Stimulated activated CD4-positive, alpha-beta T cell treated with anti-CD3 and anti-CD28 coated beads, Interleukin-4, amount 100 ng/mL, for 1 hour (primary cell): ENCODE measurements around the gene CSTF3.
"Not testable (repeated sequence)": the region's sequence is repeated elsewhere in the genome, so short reads cannot be mapped to it uniquely, and the experiment has no call there.

Experiments used
- DNase-seq: peaks from one replicate; pipeline ENCODE4 v3.0.0-alpha.2; 2020

CSTF3 gene

GRCh38 chr11:33072465-33072864 is 88.8 kb downstream of the CSTF3 start:
- no peak for DNase-seq

DNA sequence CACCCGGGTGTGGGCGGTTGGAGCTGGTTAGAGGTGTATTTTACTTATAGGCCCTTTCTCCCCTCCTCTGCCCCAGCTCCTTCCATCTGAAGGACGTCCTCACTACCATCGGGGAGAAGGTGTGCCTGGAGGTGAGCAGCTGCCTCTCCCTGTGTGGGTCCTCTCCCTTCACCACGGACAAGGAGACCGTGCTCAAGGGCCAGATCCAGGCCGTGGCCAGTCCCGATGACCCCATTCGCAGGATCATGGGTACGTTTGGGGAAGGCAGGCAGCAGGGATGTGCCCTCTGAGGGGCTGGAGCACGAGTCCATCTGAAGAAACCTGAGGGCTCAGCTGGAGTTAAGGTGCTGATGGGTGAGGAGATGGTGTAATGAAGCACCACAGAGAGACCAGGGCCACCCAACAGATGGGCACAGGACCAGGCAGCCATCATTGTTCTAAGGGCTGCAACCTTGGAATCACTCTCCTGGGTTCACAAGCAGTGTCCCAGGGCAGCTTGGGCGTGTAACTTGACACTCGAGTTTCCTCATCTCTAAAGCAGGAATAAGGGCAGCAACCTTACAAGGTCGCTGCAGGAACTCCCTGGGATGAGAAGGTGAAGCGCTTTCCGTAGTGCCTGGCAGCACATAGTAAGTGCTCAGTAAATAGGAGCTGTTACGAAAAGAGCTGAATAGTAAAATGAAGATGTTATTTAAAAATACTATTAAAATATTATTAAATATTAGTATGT is 92.5 kb downstream of the CSTF3 start:
- no peak for DNase-seq

GRCh38 chr11:33067294-33067693 is 94.0 kb downstream of the CSTF3 start:
- no peak for DNase-seq

DNA sequence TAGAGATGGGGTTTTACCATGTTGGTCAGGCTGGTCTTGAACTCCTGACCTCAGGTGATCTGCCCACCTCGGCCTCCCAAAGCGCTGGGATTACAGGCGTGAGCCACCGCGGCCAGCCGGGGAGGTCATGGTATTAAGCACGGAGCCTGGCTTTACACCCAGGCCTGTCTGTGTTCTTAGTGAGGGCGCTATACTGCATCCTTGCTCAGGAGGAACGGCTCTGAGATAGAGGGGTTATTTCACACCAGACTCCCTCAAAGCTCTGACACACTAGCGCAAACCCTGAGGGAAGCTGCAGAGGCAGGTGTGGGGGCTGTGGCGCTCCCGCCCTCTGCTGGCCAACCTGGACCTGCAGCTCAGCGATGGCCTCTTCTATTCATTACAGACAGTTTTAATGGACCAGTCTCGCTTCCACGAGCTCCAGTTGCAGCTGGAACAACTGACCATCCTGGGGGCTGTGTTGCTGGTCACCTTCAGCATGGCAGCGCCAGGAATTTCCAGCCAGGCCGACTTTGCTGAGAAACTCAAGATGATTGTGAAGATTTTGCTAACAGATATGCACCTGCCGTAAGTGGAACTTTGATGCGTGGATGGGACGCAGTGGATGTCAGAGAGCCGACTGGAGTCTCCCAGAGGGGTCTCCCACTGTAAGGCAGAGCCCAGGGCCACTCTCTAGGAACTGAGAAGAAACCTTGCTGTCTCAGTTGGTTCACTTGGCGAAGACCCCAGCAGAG is 95.7 kb downstream of the CSTF3 start:
- DNase-seq: peak; percentile 76

- no peak for DNase-seq
Observed at GRCh38 chr11:33064866-33065265, 96.4 kb downstream of the CSTF3 start.

DNA sequence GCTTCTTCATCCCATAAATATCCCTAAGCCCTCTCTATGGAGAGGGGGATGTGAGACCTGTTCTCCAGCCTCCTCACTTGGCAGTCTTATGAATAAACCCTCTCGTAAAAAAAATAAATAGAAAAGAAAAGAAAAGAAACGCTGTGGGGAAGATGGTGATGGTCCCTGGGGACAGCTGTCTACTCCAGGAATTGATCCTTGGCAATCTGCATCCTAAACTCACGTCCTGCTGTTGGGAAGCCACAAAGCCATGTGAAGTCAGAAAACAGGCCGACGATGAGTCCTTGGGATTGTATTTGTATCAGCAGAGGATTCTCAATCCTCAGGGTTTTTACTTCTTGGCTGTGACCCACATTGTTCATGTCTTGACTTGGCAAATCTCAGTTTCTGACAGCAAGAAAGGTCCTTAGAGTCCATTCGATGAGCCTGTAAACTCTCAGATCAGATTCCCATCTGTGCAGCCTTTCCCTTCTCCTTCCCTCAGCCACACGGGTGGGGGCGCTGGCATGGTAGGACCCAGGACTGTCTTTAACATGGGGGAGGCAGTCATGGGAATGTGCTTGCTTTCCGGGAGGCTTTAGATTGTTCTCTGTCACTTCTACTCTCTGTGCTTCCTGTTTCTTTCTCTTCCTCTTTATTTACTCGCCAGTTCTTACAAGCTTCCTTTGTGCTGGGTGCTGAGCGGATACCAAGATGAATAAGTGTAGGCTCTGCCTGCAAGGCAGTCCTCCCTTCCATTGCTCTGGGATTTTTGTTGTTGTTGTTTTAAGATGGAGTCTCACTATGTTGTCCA is 97.1 kb downstream of the CSTF3 start:
- DNase-seq: no peak

DNA sequence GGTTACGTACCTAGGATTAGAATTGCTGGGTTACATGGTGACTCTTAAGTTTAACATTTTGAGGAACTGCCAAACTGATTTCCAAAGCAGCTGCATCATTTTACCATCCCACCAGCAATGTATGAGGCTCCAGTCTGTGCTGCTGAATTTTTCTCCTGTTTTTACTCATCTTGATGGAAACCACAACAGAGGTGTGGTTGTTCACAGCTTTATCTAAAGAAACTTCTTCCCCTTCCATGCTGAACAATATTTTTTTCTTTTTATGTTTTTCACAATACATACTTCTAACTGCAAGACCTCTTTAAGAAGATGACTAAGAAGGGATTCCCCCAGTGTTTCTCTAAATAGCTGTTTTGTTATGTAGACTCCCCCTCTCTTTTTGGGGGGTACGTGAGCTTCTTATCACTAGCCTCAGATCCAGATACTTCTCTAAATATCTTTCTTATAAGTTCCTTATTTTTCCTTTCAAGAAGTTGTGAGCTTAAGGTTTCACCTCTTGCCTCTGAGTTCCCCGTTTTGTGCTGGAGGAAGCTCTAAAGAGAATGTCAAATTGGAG is 97.9 kb downstream of the CSTF3 start:
- DNase-seq: no peak

GRCh38 chr11:33062137-33062536 is 99.1 kb downstream of the CSTF3 start:
- DNase-seq: no peak

DNA sequence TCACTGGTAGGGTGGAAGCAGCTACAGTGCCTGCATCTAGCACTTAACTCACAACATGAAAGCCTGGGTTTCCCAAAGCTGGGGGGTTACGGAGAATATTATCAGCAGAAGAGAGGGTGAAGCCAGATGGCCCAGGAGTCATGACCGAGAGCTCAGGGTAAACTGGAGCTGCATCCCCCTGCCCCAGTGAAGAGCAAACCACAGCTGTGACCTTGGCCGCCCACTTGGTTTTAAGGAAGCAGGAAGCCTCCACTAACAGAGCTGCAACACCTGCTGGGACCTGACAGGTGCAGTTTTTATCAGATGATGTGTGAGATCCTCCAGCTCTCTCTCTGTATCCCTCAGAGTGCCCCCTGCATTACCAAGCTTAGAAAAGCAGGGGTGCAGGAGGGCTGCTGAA is 101.0 kb downstream of the CSTF3 start:
- no peak for DNase-seq

DNA sequence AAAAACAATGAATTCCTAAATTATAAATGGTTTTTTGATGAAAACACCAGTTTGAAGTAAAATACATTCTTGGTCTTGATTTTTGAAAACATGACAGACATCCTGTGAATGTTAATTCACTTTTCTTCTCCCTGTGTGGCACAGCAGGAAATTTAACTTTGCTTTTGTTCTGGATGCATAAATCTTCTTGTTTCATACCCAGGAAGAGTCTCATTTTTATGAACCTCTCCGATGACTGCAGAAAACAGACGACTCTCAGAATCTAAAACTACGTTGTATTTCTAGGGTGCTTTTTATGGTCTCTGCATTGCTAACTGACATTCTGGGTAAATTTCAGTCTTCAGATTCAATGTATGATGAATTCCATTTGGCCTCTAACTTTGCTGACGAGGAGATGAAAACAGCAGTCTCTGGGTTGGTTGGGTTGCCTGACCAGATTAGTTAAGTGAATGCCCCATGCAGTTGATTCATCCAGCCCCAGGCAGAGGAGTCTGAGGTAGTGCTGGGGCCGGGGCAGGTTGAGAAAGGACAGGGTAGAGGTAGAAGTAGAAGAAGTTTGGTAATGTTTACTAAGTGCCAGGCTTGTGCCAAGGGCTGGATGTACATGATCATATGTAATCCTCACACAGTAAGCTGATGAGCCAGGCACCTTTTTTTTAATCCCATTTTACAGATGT is 101.8 kb downstream of the CSTF3 start:
- DNase-seq: no peak

DNA sequence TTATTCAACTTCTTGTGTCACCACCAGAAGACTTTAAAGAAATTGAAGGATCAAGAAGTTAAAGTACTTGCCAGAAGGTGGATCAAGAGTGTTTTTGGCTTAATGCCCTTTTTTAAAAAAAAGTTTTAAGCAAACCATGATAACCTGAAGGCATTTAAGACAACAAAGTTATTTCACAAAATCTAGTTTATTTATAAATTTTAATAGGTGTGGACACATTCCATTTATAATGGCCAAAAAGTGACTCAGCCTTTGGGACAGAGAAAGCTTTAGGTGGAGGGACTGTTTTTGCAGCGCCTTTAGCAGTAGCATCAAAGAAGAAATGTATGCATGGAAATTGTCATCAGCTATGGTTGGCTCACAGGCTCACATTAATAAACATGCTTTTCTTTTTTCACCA is 104.0 kb downstream of the CSTF3 start:
- DNase-seq: no peak

DNA sequence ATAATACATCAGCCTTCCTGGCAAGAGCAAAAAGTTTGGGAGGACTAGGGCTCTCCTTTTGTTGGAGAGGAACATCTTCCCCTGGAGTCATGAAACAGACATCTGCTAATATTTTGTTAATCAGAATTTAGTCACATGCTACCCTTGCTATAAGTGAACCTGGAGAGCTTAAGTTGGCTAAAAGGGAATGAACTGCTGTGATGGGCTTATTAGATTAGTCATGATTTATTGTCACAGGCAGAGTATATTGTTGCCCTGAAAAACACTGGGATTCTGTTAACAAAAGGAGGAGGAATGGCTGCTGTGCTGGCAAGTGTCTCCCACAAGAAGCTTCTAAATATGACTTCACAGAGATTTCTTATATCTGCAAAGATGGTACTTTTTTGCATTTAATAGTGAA is 105.9 kb downstream of the CSTF3 start:
- DNase-seq: no peak

DNA sequence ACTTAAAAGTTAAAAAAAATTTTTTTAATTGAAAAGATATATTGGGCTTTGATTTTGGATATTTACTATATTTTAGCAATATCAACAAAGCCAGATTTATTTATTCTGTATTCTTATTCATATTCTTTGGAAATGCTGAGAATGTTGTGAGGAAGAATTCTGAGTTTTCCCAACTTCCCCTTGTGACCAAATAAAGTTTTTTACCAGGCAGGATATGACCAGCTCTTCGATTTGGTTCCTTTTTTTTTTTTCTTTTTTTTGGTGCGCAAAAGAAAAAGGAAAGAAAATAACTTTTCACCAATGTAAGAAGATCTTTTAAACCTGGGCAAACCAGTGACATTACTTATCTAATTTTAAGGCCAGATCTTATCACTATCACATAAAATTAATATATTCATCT is 109.0 kb downstream of the CSTF3 start:
- DNase-seq: no peak

DNA sequence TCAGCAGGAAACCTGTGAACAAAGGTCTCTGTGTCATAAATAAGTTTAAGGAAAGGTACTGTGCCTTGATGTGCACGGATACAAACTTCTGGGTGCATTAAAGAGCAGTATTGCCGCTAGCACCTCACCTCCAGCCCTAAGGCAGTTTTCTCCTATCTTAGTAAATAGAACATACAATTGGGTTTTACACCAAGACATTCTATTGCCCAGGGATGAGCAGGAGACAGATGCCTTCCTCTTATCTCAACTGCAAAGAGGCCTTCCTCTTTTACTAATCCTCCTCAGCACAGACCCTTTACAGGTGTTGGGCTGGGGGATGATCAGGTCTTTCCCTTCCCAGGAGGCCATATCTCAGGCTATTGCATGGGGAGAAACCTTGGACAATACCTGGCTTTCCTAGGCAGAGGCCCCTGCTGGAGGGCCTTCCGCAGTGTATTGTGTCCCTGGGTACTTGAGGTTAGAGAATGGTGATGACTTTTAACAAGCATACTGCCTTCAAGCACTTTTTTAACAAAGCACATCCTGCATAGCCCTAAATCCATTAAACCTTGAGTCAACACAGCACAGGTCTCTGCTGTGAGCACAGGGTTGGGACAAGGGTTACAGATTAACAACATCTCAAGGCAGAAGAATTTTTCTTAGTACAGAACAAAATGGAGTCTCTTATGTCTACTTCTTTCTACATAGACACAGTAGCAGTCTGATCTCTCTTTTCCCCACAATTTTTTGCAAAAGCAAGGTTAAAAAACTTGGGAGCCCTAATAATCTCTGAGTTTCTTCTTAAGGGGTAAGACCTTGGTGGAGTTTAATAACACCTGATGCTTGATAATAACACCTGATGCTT is 111.5 kb downstream of the CSTF3 start:
- not testable (repeated sequence) for DNase-seq

DNA sequence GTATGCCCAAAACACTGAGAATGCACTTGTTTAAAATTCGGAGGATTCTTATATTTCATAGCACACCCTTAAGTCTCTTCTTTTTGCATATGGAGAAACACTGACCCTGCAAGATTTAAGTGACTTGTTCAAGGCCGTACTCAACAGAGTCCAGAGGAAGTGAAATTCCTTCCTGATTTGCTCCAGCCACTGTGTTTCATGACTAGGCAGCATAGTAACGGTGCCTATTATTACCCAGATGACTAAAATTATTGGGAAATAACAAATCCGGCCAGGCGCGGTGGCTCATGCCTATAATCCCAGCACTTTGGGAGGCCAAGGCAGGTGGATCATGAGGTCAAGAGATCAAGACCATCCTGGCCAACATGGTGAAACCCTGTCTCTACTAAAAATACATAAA is 112.6 kb downstream of the CSTF3 start:
- not testable (repeated sequence) for DNase-seq

DNA sequence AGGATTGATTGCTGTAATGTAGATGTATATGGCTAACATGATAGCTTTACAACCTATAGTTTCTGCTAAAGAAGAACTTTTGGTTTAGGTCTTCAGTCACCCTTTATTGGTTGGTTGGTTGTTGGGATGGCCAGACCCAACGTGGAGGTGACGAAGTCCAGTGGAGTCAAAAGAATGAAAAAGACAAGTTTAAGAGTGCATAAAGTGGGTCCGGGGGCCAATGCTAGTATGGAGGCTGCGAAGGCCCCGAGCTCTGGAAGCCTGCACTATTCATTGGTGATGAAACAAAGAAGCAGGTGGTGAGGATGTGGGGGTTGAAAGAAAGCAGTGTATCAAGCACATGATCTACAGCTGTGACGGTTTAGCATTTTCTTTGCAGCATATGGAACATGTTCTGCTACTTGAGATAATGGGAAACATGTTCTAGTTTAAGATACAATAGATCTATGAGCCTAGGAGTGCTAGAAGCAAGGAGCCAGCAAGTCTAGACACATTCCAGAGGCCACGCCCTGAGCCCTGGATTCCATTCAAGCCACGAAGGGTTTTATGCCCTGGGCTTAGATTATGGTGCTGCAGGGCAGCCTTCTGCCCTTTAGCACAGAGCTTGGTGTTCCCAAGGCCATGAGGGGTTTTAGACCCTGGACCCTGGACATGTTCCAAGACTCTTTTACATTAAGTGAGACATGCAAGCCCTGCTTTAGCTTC is 115.6 kb downstream of the CSTF3 start:
- DNase-seq: no peak

GRCh38 chr11:33044285-33044756 is 117.0 kb downstream of the CSTF3 start:
- DNase-seq: no peak

GRCh38 chr11:33043221-33043830 is 118.0 kb downstream of the CSTF3 start:
- DNase-seq: no peak

DNA sequence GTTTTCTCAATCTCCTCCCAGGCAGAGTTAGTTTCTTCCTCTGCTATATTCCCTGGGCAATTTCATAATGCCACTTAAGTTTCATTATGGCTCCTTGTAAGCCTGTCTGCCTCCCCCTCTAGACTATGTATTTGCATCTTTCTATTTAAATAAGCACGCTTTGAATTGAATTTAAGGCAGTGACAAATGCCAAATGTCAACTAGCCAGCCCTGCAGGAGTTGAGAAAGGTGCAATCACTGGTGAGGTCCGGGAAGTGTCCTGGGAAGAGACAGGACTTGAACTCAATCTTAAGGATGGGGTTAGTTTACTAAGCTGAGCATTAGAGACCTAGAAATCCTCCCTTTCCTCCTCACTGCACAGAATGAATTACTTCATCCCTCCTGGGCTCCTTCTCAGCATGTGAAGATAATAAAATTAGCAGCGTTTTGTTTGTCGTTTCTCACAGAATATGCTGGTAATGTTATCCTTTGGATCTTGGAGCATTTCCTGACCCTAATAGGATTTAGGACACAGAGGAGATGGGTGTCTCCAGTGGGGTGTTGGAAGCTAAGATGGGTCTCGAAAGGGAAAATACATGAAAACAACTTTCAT is 120.3 kb downstream of the CSTF3 start:
- no peak for DNase-seq
